GM18907 (cell line): ENCODE results near the gene GPRIN2.
A peak's percentile ranks its signal among the peaks of the same experiment; 100 is the strongest.
"Not testable (repeated sequence)": the region's sequence is repeated elsewhere in the genome, so short reads cannot be mapped to it uniquely, and the experiment has no call there.

Experiments used
- ATAC-seq: cut with Tn5 transposase; IDR thresholded peaks from one replicate; pipeline ENCODE4 v1.9.1; 2021; ENCODE audit warnings: mild to moderate bottlenecking, moderate library complexity; ENCODE audit not compliant: unreplicated experiment

GPRIN2 gene

DNA sequence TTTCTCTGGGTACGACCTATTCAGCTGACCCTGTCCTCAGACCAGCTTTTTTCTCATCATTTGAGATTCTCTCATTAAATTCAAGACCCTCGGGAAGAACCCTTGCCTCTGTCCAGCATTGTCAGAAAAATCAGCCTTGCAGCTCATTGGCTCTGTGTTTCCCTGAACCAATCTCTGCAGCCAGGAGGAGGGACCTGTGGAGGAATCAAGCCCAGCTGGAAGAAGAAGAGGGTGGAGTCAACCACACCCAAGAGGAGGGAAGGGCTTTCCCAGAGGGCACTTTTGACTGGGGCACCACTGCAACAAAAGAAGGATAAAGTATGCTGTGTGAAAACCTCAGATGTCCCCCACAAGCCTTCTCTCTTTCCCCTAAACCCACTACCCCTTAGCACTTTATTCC is 14.2 kb upstream of the GPRIN2 start:
- not testable (repeated sequence) for ATAC-seq

DNA sequence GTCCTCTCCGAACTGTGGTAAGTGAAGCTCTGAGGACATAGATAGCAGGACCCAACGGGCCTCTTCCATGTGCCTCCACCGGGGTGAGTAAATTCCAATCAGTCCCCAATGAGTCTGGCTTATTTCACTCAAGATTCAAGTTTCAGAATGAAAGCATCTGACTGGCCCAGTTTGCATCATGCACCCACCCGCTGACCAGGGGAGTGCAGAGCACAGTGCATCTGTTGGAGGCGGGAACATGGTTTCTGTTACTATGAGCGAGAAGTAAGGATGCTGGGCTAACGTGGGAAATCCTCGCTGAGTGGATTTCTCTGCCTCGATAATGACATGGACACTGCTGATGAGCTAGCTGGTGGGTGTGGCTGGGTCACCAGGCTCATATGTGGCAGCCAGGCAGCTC is 10.7 kb upstream of the GPRIN2 start:
- not testable (repeated sequence) for ATAC-seq

DNA sequence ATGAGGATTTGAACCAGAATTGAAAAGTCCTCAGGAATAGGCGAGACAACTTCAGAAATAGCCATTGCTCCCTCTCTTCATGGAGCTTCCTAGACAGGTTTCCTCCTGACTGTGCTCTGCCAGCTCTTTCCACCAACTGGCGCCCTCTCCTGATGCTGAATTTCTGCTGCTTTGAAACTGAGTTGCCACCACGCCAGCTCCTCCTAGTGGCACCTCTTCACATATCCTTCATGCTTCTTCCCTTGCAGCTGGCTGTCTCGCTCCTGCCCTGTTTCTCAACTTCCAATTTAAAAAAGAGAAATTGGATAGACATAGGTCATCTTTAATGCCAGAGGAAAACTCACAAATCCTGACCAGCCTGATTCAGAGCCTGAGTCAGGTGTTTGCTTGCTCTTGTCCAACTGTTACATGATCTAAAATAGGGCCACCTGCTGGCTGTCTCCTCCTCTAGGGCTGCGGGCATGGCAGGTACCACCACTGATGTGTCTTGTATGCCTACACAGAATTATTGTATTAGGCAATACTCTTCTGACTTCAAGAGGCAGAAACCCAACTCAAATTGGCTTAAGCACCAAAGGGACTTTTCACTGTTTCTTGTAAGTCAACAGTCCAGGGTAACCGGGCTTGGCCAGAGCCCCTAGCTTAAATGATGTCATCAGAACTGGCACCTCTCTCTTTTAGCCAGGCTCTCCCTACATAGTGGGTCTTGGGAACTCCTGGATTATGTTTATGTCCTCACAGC is 9.3 kb upstream of the GPRIN2 start:
- ATAC-seq: peak; percentile 84

DNA sequence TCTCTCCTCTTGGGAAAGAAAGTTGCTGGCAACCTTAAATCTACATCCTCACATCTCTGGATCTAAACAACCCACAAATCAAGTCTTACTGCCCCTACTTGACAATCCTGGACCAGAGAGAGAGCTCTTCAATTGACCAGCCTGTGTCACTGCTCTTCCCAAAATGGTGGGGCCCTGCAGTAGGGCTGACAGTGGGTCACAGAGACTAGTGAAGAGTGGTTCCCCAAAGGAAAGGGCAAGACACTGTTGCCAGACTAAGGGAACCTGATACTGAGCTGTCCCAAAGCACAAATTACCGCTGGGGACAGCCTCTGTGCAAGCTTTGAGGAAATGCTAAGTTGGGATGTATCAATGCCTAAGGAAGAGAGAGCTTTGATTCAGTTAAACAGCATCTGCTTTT is 4.5 kb upstream of the GPRIN2 start:
- ATAC-seq: no peak

DNA sequence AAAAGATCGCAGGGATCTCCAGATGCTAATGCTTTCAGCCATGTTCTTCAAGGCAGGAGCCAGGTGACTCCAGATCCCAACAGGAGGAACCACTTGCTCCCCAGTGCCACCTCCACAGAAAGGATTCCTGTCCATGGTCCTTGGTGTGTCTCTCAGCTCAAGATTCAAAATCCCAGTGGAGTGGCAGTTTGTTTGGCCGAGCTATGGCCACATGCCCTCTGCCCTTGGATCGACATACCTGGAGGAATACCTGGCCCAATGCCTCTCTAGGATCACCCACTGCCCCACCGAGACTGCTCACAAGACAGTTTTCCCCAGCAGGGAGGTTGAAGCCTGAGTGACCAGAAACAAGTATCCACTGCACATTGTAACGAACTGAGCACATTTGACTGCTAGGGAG is 3.9 kb upstream of the GPRIN2 start:
- ATAC-seq: no peak

DNA sequence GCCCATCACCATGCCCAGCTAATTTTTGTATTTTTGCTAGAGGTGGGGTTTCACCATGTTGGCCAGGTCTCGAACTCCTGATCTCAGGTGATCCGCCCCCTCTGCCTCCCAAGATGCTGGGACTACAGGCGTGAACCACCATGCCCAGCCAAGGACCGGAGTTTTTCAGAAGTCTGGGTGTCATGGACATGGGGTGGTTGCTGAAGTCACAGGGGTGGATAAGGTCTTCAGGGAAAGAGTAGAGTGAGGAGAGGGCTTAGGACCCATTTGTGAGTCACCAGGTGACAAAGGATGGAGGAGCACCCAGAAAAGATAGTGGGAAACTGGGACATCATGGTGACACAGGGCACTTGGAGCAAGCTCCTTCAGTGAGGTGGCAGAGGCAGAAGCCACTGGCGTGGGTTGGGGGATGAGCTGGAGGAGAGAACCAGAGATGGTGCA is 2.8 kb upstream of the GPRIN2 start:
- no peak for ATAC-seq

DNA sequence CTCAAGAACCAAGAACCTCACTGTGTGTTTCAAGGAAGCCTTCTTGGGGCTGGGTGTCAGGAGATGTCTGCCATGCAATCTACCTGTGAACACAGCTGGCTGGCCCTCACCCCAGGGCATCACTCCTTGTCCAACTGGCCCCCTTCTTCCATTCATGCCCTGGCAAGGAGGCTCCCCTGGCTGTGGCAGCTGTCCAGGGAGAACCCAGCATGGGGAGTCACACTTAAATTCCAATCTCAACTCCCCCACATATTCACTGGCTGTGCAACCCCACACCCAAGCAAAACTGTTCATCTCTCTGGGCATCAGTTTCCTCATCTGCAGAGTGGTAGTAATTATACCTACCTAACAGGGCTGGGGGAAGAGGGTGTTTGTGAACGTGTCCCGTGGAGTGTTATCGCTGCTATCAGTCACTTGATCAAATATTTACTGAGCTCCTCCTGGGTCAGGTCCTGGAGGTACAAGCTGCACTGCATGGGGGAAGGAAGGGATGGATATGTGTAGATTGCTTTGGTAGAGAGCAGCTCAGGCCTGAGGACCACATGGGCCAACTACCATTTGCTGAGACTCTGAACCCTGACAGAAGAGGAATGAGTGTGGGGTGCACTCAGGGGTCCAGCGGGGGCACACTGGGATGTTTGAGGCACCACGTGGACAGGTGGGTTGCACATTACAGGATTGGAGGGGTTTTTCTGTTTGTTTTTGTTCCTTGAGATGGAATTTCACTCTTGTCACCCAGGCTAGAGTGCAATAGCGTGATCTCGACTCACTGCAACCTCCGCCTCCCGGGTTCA is 2.1 kb upstream of the GPRIN2 start:
- ATAC-seq: no peak

DNA sequence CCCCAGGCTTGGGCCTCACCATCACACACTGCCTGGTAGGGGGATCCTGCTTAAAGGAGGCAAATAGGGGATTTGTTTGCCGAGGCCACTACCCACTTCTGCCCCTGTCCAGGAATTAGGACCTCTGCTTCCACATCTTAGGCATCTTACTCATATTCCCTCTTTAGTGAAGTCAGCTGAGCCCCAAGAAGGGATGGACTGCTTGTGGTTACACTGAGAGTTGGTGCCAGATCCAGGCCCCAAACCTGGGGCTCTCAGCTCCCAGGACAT is 1.6 kb upstream of the GPRIN2 start:
- ATAC-seq: no peak

DNA sequence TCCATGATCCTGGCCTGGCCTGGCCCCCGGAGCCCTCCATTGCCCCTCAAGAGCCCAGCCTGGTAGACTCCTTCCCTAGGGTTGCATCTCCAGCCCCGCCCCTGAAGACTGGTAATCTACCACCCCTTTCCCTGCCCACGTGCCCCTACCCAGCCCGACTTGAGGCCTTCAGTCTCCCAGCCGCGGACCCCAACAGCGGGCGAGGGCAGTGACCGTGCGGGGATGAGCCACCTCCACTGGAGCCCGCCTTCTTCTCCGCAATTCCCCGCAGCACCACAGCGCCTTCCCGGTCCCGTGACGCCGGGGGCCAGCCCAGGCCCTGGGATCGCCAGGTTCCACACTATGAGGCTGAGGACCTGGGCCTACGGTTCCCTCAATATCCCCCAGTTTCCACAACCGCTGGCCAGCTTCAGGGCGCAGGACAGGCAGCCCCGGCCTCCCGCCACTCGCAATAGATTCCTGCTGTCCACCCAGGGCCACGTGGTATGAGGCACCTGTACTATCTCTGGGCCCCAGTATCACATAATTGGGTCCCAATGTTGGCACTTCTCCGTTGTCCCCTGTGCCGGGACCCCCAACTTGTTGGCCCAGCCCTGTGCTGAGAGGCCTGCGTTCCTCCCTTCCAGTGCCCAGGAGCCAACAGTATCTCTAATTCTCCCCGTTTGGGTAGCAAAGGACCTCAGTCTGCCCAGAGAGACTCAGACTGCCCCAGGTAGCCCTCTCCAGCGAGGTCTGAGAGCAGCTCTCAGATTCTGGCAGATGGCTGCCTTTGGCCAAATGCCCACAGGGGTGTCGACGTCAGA is 1.1 kb upstream of the GPRIN2 start:
- ATAC-seq: no peak

DNA sequence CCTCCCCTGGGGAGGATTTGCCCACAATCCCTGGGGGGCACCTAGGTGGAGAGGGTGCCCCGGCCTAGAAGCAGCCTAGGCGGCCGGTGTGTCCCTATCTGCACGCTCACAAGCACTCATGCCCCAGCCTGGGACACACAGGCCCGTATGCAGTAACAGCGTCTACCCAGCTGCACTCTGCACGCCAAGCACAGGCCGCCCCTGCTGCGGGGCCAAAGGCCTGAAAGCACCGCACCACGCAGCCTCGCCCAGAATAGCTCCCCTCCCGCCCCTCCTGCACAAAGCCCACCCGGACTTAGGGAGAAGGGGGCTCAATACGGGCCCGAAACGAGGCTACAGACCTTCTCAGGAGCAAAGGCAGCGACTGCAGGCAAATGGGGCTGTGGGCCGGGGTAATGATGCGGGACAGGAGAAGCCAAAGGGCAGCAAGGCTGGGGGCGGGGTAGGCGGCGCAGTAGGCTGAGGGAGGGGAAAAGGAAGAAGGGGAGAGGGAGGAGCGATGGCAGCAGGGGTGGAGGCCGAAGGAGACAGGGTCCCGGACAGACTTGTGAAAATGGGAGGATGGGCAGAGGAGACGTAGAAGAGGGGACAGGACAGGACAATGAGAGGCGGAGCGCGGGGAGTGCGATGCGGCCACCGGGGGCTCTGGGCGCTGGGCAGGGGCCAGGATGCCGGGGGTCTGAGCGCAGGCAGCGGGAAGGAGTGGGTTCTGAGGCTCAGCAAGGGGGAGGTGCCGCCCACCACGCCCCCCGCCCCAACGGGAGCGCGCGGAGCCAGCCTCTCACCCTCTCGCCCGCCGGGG is 544 bp downstream of the GPRIN2 start:
- no peak for ATAC-seq

DNA sequence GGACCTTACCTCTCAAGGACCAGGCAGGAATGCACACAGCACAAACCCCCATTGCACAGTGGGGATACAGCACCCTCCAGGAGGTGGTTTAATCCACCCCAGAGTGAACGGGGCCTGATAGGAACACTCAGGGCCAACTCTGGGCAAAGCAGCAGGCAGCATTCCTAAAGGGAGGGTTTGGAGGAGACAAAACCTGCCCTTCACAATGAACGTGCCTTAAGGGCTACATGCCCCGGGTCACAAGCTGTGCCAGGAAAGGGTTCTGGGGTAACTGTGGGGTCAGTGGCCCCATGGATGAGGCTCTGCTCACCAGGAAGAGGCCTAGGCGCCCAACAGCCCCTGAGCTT is 1.1 kb downstream of the GPRIN2 start:
- ATAC-seq: no peak

DNA sequence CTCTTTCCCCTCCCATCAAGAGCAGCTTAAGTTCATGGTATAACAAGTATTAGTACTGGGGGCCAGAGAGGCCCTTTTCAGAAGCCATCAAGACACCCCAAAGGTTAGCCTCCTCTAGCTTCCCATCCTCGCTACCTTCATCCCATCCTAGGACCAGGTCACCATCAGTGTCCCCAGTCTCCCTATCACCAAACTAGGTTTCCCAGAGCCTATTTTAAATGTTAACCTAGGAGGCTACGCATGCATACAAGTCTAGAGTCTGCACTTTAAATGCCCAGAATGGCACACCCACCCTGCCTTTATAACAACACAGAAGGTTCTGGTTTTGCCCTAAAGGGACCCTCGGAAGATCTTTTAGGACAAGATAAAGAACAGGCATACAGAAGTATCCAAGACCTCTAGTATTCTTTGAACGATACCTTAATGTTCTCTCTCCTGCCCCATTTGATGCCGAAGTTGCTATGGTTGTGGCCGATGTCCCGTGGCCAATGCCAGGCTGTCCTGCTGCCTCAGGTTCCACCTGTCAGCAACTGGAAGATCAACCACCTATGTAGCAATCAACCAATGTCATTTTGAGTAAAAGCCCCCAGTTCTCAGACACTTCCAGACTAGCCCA is 2.2 kb downstream of the GPRIN2 start:
- ATAC-seq: no peak

DNA sequence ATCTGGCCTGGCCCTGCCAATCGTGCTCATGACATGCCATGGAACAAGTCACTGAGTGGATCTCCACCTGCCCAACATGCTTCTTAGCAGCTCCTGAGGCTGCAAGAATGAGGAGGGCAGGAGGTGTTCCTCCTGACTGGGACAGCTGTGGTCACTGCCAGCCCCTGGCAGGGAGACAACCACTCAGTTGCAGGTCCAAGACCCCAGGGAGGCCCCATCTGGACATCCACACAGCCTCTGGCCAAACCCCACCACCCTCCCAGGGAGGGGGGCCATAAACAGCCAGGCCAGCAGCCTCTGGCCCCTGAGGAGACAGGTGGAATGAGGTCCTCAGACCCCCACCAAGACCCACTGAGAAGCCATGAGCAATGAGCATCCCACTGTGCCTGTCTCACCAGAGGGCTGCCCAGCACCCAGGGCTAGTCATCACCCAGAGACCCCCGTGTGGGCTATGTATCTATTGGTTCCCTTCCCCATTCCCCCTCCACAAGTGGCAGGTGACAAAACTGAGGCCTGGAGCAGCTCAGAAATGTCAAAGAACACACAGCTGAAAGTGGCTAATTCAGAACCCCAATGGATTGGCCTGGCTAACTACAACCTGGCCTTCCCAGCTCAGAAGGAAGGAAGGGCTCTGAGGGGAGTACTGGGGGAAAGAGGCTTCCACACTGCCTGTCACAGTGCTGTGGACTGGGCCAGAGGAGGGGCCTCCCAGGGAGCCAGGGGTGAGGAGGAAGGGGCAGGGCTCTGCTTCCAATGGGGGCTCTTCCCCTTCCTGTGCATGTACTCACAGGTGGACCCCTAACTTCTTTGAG is 3.0 kb downstream of the GPRIN2 start:
- ATAC-seq: no peak

DNA sequence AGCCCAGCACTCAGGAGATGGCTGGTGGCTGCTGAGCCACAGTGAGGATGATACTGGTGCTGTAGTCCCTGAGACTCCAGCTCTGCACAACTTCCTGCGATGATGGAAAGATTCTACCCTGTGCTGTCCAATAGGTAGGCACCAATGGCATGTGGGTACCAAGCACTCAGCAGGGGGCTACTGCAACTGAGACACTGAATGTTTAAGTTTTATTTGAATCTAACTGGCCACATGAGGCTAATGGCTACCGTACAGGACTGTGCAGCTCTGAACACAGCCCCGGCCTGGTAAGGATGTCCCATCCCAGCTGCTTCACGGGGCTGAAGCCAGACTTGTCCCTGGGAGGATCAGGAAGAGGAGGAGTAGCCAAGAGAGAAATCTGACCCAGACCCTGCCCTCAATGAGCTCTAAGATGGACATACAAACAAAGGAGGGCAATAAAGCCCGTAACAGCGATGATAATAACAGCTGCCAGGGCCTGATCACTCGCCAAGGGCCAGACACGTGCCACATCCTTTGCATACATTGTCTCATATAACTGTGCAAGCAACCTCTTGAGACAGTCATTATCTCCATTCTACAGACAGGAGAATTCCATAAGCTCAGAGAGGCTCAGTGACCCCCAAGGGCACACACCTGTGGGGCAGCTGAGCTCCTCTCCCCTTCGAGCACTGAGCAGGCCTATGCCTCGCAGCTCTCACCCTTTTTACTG is 3.8 kb downstream of the GPRIN2 start:
- ATAC-seq: no peak

DNA sequence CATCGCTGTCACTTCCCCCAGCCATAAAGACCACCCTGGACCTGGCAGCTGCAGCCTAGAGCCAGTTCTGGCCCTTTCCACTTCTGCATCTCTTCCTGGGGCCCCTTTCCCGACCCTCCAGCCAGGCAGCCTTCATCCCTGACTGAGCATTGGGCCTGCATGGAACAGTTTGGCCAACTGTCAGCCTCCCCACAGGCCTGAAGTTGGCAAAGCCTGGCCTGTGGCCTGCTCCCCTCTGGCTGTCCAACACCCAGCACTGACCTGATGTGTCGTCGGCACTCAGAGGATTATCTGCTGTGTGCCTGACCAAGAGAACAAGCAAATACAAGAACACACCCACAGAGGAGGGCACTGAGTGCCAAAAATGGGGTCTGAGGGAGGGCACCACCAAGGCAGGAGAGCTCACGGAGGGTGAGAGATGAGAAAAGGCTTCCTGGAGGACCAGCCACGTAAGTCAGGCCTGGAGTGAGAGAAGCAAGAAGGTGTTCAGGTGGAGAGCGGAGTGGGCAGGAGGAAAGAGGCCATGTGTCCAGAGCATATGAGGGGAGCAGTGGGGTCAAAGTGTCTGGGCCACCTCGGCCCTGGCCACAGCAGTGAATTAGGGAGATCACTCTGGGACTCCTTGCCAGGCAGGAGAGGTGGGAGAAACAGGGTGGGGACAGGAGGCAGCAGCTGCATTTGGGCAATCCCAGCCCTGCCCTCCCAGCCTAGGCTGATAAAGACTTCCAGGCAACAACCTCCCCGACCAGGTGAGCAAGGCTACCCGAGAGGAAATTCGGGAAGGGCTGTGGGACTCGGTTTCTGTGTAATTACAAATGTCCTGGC is 4.5 kb downstream of the GPRIN2 start:
- no peak for ATAC-seq

DNA sequence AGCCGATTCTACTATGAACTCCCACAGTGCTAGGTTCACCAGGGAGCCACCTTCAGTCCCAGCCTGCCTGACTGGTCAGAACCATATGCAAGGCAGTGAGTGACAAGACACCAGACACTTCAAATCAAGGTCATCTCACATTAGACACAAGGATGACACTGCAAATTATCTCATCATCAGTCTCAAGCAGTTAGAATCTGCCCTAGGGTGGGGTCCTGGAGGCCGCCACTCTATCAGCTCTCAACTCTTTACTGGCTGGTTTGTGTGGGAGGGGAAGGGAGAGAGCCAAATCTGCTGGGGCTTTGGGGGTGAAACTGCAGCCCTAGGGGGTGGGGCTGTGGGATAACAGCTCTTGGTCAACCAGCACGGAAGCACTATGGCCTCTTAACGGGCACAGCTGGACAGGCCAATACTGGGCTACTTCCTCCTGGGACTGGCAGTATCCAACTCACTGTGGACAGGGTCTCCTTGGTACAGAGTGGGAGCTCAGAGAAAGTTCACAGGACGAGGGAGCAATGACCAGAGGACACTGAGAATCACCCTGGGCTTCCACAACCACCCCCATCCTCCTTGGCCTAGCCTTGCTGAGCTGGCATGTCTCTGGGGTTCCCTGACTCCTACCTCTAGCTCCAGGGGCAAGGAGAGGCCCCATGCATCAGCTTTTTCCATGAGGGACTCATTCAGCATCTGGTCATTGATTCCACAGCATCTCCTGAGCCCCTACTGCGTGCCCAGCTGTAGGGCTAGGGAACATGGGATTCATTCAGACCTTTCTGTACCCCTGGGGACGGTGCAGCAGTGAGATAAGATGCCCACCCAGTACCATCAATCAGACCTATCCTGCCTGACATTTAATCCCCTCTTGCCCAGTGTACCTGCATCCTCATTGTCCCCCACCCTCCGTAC is 5.4 kb downstream of the GPRIN2 start:
- ATAC-seq: no peak

DNA sequence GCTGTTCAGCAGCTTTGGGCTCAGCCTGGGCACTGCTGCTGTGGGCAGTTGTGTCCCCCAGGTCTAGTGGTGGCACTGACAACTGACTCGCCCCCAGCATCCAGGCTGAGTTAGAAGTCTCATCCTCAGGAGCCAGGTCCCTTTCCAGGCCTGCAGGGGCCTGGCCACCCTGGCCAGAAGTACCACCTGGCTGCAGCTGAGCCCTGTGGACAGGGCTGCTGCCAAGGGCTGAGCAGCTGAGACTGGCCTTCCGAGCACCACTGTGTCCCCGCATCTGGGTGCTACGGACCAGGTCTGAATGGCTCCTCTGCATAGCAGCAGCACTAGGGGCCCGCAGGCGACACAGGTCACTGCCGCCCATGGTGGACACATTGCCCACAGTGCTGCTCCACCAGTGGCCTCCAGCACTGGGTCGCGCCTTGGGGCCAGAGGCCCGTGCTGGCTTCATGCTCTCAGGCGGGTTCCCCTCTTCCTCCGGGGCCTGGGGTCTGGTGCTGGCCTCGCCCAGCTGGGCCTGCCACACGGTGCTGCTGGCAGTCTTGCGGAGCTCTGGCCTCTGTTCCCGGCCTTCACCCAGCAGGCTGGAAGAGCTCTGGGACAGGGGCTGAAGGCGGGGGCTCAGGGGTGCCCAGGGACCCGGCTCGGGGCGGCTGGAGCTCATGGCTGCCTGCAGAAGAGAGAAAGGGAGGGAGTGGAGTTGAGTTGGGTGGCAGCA is 6.2 kb downstream of the GPRIN2 start:
- no peak for ATAC-seq
